Heart left ventricle (tissue), 13 donors: ENCODE measurements around the gene SFSWAP.

ENCODE experiments used
- CTCF ChIP-seq, 12 donors: fragments of 200-600 bp; sonication (generic) in 4 of 12; IDR thresholded peaks; one replicate each; pipeline versions ENCODE4 v1.5.0 to v1.8.0; 2018 to 2022; ENCODE audit warnings: antibody characterized with exemption in 12 of 12, mild to moderate bottlenecking in 5 of 12
- POLR2A ChIP-seq, 2 donors: fragments of 450-650 bp; IDR thresholded peaks; one replicate each; pipeline ENCODE4 v1.6.1; 2017; ENCODE audit warnings: antibody characterized with exemption in 2 of 2, mild to moderate bottlenecking in 2 of 2, moderate library complexity in 2 of 2
- donor health status: ischemic (EF 13 %, LVEDD 7.1; RV severe dilation, severe dysfunction).
- donor health status: DM: no; HTN: yes; CAD: no.
- donor health status: DM: no; HTN: no; CAD: no.
- donor health status: ischemic (EF 25% LVEDD 6.9; RV normal size, moderate dysfunction).
- donor health status: ischemic (EF 25% LVEDD 5.7; RV mildly dilated, moderate dysfunction).
- donor health status: ischemic (EF 35%, LVEDD 5.7; RV mildly dilated, moderate dysfunction).
- donor health status: nonischemic (EF 11% LVEDD 7.7; RV severe dilation, severe dysfunction).
- donor health status: DM: yes; HTN: yes; CAD: no.
- donor health status: PGD.
- donor health status: ischemic (EF 29% LVEDD 5.4; RV normal size, mild dysfunction).
- donor health status: nonischemic (EF 23%, LVEDD 6.1; RV moderate dilation, normal function).

GRCh38 chr12:131788070-131788469 is 77.2 kb downstream of the SFSWAP start:
- TF ChIP-seq POLR2A (IDR thresholded peaks at IDR 0.05) = no peak
- TF ChIP-seq CTCF (IDR thresholded peaks at IDR 0.05) = no peak
